ENCODE results near the gene NPPB.

Gene NPPB

GRCh38 chr1:11857164-11857851 lies 1.4 kb downstream of the NPPB start:
- no peak for DNase-seq (ENCODE audit: low read depth in 2 of 2)

- no peak for DNase-seq (ENCODE audit: low read depth in 2 of 2)
These were observed 2.0 kb downstream of the NPPB start for GRCh38 chr1:11856698-11857097.

GRCh38 chr1:11855430-11855829 lies 3.3 kb downstream of the NPPB start:
- DNase-seq (ENCODE audit: low read depth in 2 of 2): no peak

GRCh38 chr1:11854519-11854918 lies 4.2 kb downstream of the NPPB start:
- DNase-seq (ENCODE audit: low read depth in 2 of 2): no peak

- DNase-seq (ENCODE audit: low read depth in 2 of 2): no peak
These were observed 7.6 kb downstream of the NPPB start for GRCh38 chr1:11851180-11851579.

GRCh38 chr1:11850156-11850555 lies 8.6 kb downstream of the NPPB start:
- no peak for DNase-seq (ENCODE audit: low read depth in 2 of 2)

GRCh38 chr1:11848373-11848700 lies 10.4 kb downstream of the NPPB start:
- no peak for DNase-seq (ENCODE audit: low read depth in 2 of 2)

- DNase-seq (ENCODE audit: low read depth in 2 of 2): no peak
These were observed 10.9 kb downstream of the NPPB start, which contains the start of gene NPPA for GRCh38 chr1:11847667-11848372. NPPA (minus strand) TSS chr1:11847783; CDS start chr1:11847684, 99 bp downstream.

GRCh38 chr1:11845641-11846335 lies 13.0 kb downstream of the NPPB start:
- DNase-seq (ENCODE audit: low read depth in 2 of 2): no peak

GRCh38 chr1:11842154-11843041 lies 16.3 kb downstream of the NPPB start:
- no peak for DNase-seq (ENCODE audit: low read depth in 2 of 2)

- DNase-seq (ENCODE audit: low read depth in 2 of 2): no peak
These were observed 17.2 kb downstream of the NPPB start for GRCh38 chr1:11841245-11842153.

- no peak for DNase-seq (ENCODE audit: low read depth in 2 of 2)
These were observed 18.7 kb downstream of the NPPB start for GRCh38 chr1:11839727-11840705.

GRCh38 chr1:11838349-11839272 lies 20.1 kb downstream of the NPPB start:
- peak; percentile 35 to 54 for DNase-seq (ENCODE audit: low read depth in 2 of 2)

GRCh38 chr1:11837767-11838348 lies 20.9 kb downstream of the NPPB start:
- no peak for DNase-seq (ENCODE audit: low read depth in 2 of 2)

GRCh38 chr1:11836955-11837766 lies 21.6 kb downstream of the NPPB start:
- no peak for DNase-seq (ENCODE audit: low read depth in 2 of 2)

GRCh38 chr1:11835441-11836225 lies 23.1 kb downstream of the NPPB start:
- no peak for DNase-seq (ENCODE audit: low read depth in 2 of 2)
